Activated effector memory CD4-positive, alpha-beta T cell treated with Interleukin-2 at 50 U/mL for 16 hours (primary cell): Measurements from ENCODE around the gene FLOT1.

ENCODE experiments used
- DNase-seq: peaks from one replicate; pipeline ENCODE4 v3.0.0-alpha.2; 2020

Gene FLOT1

GRCh38 chr6:30742316-30743098 lies at the start of gene FLOT1:
Gene FLOT1, minus strand, starts transcription at chr6:30742687. Its CDS starts 498 bp downstream, at chr6:30742189.
- peak; percentile 82 for DNase-seq

- no peak for DNase-seq
Observed at GRCh38 chr6:30790724-30791383, 48.4 kb upstream of the FLOT1 start.

GRCh38 chr6:30789606-30790005 lies 47.1 kb upstream of the FLOT1 start:
- no peak for DNase-seq

- no peak for DNase-seq
Observed at GRCh38 chr6:30787954-30788353, 45.5 kb upstream of the FLOT1 start.

- DNase-seq = no peak
Observed at GRCh38 chr6:30782425-30783014, 40.0 kb upstream of the FLOT1 start.

- no peak for DNase-seq
Observed at GRCh38 chr6:30781743-30782424, 39.4 kb upstream of the FLOT1 start.

- no peak for DNase-seq
Observed at GRCh38 chr6:30781395-30781742, 38.9 kb upstream of the FLOT1 start.

- DNase-seq = no peak
Observed at GRCh38 chr6:30780642-30780920, 38.1 kb upstream of the FLOT1 start.

GRCh38 chr6:30779850-30780641 lies 37.6 kb upstream of the FLOT1 start:
- no peak for DNase-seq

- DNase-seq = no peak
Observed at GRCh38 chr6:30778001-30778635, 35.6 kb upstream of the FLOT1 start.

- no peak for DNase-seq
Observed at GRCh38 chr6:30777155-30777485, 34.6 kb upstream of the FLOT1 start.

GRCh38 chr6:30776390-30777154 lies 34.1 kb upstream of the FLOT1 start:
- DNase-seq = no peak

GRCh38 chr6:30775104-30775503 lies 32.6 kb upstream of the FLOT1 start:
- no peak for DNase-seq

- DNase-seq = no peak
Observed at GRCh38 chr6:30774701-30775100, 32.2 kb upstream of the FLOT1 start.

GRCh38 chr6:30770592-30770991 lies 28.1 kb upstream of the FLOT1 start:
- DNase-seq = no peak

GRCh38 chr6:30769853-30770524 lies 27.5 kb upstream of the FLOT1 start:
- DNase-seq = no peak

- DNase-seq = peak; percentile 60
Observed at GRCh38 chr6:30769088-30769852, 26.8 kb upstream of the FLOT1 start.

- no peak for DNase-seq
Observed at GRCh38 chr6:30768634-30769087, 26.2 kb upstream of the FLOT1 start.

GRCh38 chr6:30767944-30768301 lies 25.4 kb upstream of the FLOT1 start:
- no peak for DNase-seq

- no peak for DNase-seq
Observed at GRCh38 chr6:30767158-30767943, 24.9 kb upstream of the FLOT1 start.
